ENCODE results near the gene IFT20. TPM values are rescaled to one million over a fixed set of nuclear protein-coding genes. Genes with fewer than 3 reads are reported as not detected.

Gene IFT20
- total and polyA plus RNA-seq, 4 donors: 29.5 to 74.1 (median 35.8) TPM

GRCh38 chr17:28370035-28370743 lies 34.9 kb upstream of the IFT20 start, which contains the start of gene VTN:
Gene VTN (minus strand): TSS chr17:28370307. CDS start chr17:28370203, 104 bp downstream.
- H3K9ac ChIP-seq (ENCODE audit: insufficient read depth in 1 of 2, low read length in 2 of 2): peak within 1 kb of the TSS in 1 of 2 donors; percentile 47
- H3K36me3 ChIP-seq (ENCODE audit: control insufficient read depth in 4 of 4, insufficient read depth in 4 of 4, low read length in 4 of 4): no peaks in the 10 kb centered on the region
- 29 to 33% methylated on average over 8 of the region's 8 CpGs for WGBS, 2 donors
- DNase-seq (peak; percentile 14 to 35 (median 26)), ATAC-seq (ENCODE audit: insufficient read depth, low FRiP score) (peak; percentile 30)
- peak within 1 kb of the TSS; percentile 10 for H3K4me3 ChIP-seq
- peaks cover 0 to 21% (median 10%) of the 10 kb centered on the region in 5 donors for H3K4me1 ChIP-seq (ENCODE audit: control insufficient read depth in 5 of 5, insufficient read depth in 5 of 5, low read length in 5 of 5)
- no peak for TF ChIP-seq CTCF (IDR thresholded peaks at IDR 0.05; ENCODE audit: control extremely low read depth, extremely low read depth)
- H3K9me3 ChIP-seq (ENCODE audit: control insufficient read depth in 4 of 4, insufficient read depth in 3 of 4, low read length in 3 of 4): no peaks in the 10 kb centered on the region
- H3K27me3 ChIP-seq (ENCODE audit: control insufficient read depth in 3 of 3, insufficient read depth in 3 of 3, low read length in 2 of 3): no peaks in the 10 kb centered on the region
- peak within 1 kb of the TSS; percentile 12 to 61 for H3K27ac ChIP-seq (ENCODE audit: low read depth in 1 of 2, low read length in 1 of 2)

- 68 to 79% methylated on average over 10 of the region's 10 CpGs for WGBS, 2 donors
- peaks cover 0 to 21% (median 10%) of the 10 kb centered on the region in 5 donors for H3K4me1 ChIP-seq (ENCODE audit: control insufficient read depth in 5 of 5, insufficient read depth in 5 of 5, low read length in 5 of 5)
- no peak overlapping the region for H3K4me3 ChIP-seq
- TF ChIP-seq CTCF (IDR thresholded peaks at IDR 0.05; ENCODE audit: control extremely low read depth, extremely low read depth): no peak
- H3K9me3 ChIP-seq (ENCODE audit: control insufficient read depth in 4 of 4, insufficient read depth in 3 of 4, low read length in 3 of 4): no peaks in the 10 kb centered on the region
- no peak overlapping the region for H3K9ac ChIP-seq (ENCODE audit: insufficient read depth in 1 of 2, low read length in 2 of 2)
- H3K36me3 ChIP-seq (ENCODE audit: control insufficient read depth in 4 of 4, insufficient read depth in 4 of 4, low read length in 4 of 4): peaks cover 0 to 5% (median 0%) of the 10 kb centered on the region in 4 donors
- DNase-seq (no peak), ATAC-seq (ENCODE audit: insufficient read depth, low FRiP score) (no peak)
- no peaks in the 10 kb centered on the region for H3K27me3 ChIP-seq (ENCODE audit: control insufficient read depth in 3 of 3, insufficient read depth in 3 of 3, low read length in 2 of 3)
- peak overlapping the region in 1 of 2 donors; percentile 12 for H3K27ac ChIP-seq (ENCODE audit: low read depth in 1 of 2, low read length in 1 of 2)
Observed at GRCh38 chr17:28369684-28370034, 34.4 kb upstream of the IFT20 start.

DNA sequence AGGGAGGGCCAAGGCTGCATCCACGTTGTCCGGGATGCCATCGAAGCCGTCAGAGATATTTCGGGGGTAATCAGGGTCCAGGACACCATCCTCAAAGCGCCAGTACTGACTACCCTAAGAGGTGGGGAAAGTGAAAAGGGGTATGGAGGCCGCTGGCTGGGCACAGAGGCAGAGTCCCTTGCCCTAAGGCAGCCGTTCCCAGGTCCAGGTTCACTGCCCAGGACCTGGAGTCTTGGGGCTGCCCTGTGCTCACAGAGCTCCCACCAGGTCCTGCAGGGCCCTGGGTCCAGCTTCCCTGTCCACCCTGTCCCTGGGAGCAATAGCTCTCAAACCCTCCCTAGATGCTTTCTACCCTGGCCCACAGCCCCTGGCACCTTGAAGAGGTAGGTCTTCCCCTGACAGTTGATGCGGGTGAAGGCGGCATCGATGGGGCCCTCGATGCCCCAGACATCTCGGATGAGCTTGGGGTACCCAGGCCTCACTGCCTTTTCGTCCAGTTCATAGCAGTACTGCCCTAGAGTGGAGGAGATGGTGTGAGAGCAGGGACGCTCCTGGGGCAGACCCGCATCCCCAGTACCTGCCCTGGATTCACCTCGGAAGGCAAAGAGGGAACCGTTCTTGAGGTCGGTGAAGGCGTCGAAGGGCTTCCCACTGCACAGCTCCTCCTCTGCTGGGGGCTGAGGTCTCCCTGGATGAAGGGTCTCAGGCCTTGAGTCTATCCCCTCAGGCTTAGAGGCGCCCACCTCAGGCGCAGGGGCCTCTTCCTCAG lies 33.8 kb upstream of the IFT20 start:
- 93 to 94% methylated on average over 23 of the region's 23 CpGs for WGBS, 2 donors
- peaks cover 0 to 21% (median 10%) of the 10 kb centered on the region in 5 donors for H3K4me1 ChIP-seq (ENCODE audit: control insufficient read depth in 5 of 5, insufficient read depth in 5 of 5, low read length in 5 of 5)
- H3K4me3 ChIP-seq: no peak overlapping the region
- peaks cover 0 to 9% (median 0%) of the 10 kb centered on the region in 4 donors for H3K36me3 ChIP-seq (ENCODE audit: control insufficient read depth in 4 of 4, insufficient read depth in 4 of 4, low read length in 4 of 4)
- H3K27ac ChIP-seq (ENCODE audit: low read depth in 1 of 2, low read length in 1 of 2): no peak overlapping the region
- H3K9ac ChIP-seq (ENCODE audit: insufficient read depth in 1 of 2, low read length in 2 of 2): no peak overlapping the region
- H3K27me3 ChIP-seq (ENCODE audit: control insufficient read depth in 3 of 3, insufficient read depth in 3 of 3, low read length in 2 of 3): no peaks in the 10 kb centered on the region
- H3K9me3 ChIP-seq (ENCODE audit: control insufficient read depth in 4 of 4, insufficient read depth in 3 of 4, low read length in 3 of 4): no peaks in the 10 kb centered on the region
- no peak for DNase-seq
- TF ChIP-seq CTCF (IDR thresholded peaks at IDR 0.05; ENCODE audit: control extremely low read depth, extremely low read depth): no peak
- no peak for ATAC-seq (ENCODE audit: insufficient read depth, low FRiP score)

All from lung (tissue), 12 donors.